Stimulated activated CD8-positive, alpha-beta memory T cell treated with anti-CD3 and anti-CD28 coated beads, Interleukin-2, amount 100 ng/mL, for 48 hours (primary cell): Measurements from ENCODE around the gene UBXN11.
"Not testable (repeated sequence)": the region's sequence is repeated elsewhere in the genome, so short reads cannot be mapped to it uniquely, and the experiment has no call there.

Experiments
- DNase-seq, 2 donors: peaks; one replicate each; pipeline ENCODE4 v3.0.0-alpha.2; 2020; ENCODE audit warnings: low read depth in 2 of 2

The UBXN11 gene

GRCh38 chr1:26307363-26307781, 936 bp upstream of the UBXN11 start:
- DNase-seq = no peak

GRCh38 chr1:26305667-26306289, 658 bp downstream of the UBXN11 start:
- DNase-seq = no peak

GRCh38 chr1:26302733-26303405, 3.6 kb downstream of the UBXN11 start:
- DNase-seq = no peak

- DNase-seq = no peak
Observed at GRCh38 chr1:26300578-26301275, 5.7 kb downstream of the UBXN11 start.

- DNase-seq = no peak
Observed at GRCh38 chr1:26297791-26298124, 8.7 kb downstream of the UBXN11 start.

- no peak for DNase-seq
Observed at GRCh38 chr1:26297057-26297790, 9.2 kb downstream of the UBXN11 start.

GRCh38 chr1:26296340-26297056, 9.9 kb downstream of the UBXN11 start:
- no peak for DNase-seq

- no peak for DNase-seq
Observed at GRCh38 chr1:26295194-26296138, 11.0 kb downstream of the UBXN11 start.

GRCh38 chr1:26293911-26294463, 12.4 kb downstream of the UBXN11 start:
- DNase-seq = no peak

- DNase-seq = not testable (repeated sequence)
Observed at GRCh38 chr1:26292735-26293134, 13.7 kb downstream of the UBXN11 start.

GRCh38 chr1:26291939-26292338, 14.5 kb downstream of the UBXN11 start:
- no peak for DNase-seq

GRCh38 chr1:26291433-26291832, 15.0 kb downstream of the UBXN11 start:
- DNase-seq = no peak

- DNase-seq = no peak
Observed at GRCh38 chr1:26290882-26291261, 15.6 kb downstream of the UBXN11 start.

- no peak for DNase-seq
Observed at GRCh38 chr1:26290122-26290881, 16.1 kb downstream of the UBXN11 start.

- DNase-seq = no peak
Observed at GRCh38 chr1:26289158-26290059, 17.0 kb downstream of the UBXN11 start.

GRCh38 chr1:26288311-26288941, 18.0 kb downstream of the UBXN11 start:
- no peak for DNase-seq

GRCh38 chr1:26287811-26288210, 18.6 kb downstream of the UBXN11 start:
- no peak for DNase-seq
